GM12891 (cell line): Measurements from ENCODE around the gene TMEM51.

Experiments used
- PAX5 ChIP-seq: IDR thresholded peaks from 2 replicates; pipeline ENCODE4 v1.6.1; 2011; ENCODE audit warnings: low read length, moderate library complexity, mild to moderate bottlenecking; ENCODE audit not compliant: insufficient read depth, severe bottlenecking
- POLR2A ChIP-seq: IDR thresholded peaks from 2 replicates; pipeline ENCODE4 v1.6.1; 2011; ENCODE audit warnings: low read depth, low read length, control low read depth
- POLR2AphosphoS5 ChIP-seq: IDR thresholded peaks from 2 replicates; pipeline ENCODE4 v1.6.1; 2011; ENCODE audit warnings: low read depth, low read length, control low read depth
- POU2F2 ChIP-seq: IDR thresholded peaks from 2 replicates; pipeline ENCODE4 v1.6.1; 2011; ENCODE audit warnings: low read depth, mild to moderate bottlenecking, control low read depth, low read length, moderate library complexity
- SPI1 ChIP-seq: IDR thresholded peaks from 2 replicates; pipeline ENCODE4 v1.6.1; 2011; ENCODE audit warnings: low read depth, low read length, control low read depth
- TAF1 ChIP-seq: IDR thresholded peaks from 2 replicates; pipeline ENCODE4 v1.6.1; 2011; ENCODE audit warnings: low read depth, low read length, control low read depth

DNA sequence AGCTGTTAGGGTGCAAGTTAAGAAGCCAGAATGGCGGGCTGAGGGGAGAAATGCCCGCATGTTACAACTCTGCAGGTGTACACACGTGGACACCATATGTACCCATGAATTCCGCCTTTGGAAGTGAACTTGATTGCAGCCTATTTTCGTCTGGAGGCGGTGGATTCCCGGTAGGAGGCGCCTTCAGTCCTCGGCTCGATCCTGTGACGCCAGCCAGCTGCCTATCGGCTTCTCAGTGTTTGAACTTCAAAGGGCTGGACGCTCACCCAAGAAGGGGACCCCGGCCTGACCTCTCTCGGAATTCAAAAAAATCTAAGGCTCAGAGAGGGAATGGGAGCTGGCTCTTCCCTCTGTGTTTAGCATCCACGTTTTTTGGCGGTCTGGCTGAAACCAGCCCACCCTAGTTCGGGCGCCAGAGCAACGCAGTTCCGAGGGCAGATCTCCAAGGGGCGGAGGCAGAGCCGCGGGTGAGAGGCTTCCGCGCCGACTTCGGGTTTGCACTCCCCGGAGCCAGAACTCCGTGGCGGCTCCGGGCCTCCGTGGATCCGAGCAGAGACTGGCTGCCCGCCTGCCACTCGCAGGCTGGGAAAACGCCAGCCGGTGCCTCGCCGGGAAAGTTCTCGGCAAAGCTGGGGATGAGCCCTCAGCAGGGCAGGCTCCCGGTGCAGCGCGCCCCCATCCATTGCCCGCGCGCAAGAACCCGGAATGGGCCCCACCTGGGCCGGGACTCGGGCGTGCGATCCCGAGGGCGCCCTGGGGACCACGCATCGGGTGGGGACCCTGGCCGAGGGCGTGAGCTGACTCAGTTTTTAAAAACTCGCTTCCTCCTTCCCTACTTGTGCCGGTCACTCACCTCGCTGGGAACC lies 996 bp upstream of the TMEM51 start:
- TF ChIP-seq TAF1, result no peak
- TF ChIP-seq POLR2A, result no peak
- TF ChIP-seq SPI1, result no peak
- no peak for TF ChIP-seq POLR2AphosphoS5
- TF ChIP-seq POU2F2, result no peak
- TF ChIP-seq PAX5, result no peak
